Keratinocyte (primary cell): ENCODE data around the gene DLX6. TPM values are rescaled to one million over a fixed set of nuclear protein-coding genes. Genes with fewer than 3 reads are reported as not detected.

Experiments used
- DNase-seq: peaks from one replicate; pipeline ENCODE4 v3.0.0-alpha.2; 2011; ENCODE audit warnings: low read depth, missing footprints, low spot score
- FAIRE-seq: peaks from 2 replicates; lab custom pipeline; 2011; peaks lifted over from hg19 to GRCh38; lab: Jason Lieb, UNC
- H2AFZ ChIP-seq: 2 replicates; pipeline ENCODE4 v1.6.0; 2012; ENCODE audit warnings: low read length, control low read depth, inconsistent platforms; ENCODE audit not compliant: control insufficient read depth
- H3K27ac ChIP-seq: 2 replicates; pipeline ENCODE4 v1.5.1; 2011; ENCODE audit warnings: low read length; ENCODE audit not compliant: control insufficient read depth, insufficient read depth
- H3K27me3 ChIP-seq: 3 replicates; pipeline ENCODE4 v1.6.0; 2011; ENCODE audit warnings: low read length; ENCODE audit not compliant: control insufficient read depth, insufficient read depth; ENCODE audit errors: extremely low read depth
- H3K36me3 ChIP-seq, 2 experiments: 2 replicates in 1 of 2; 3 replicates in 1 of 2; pipeline ENCODE4 v1.5.1; 2011; ENCODE audit warnings: low read length in 2 of 2, mild to moderate bottlenecking in 1 of 2; ENCODE audit not compliant: control insufficient read depth in 2 of 2, insufficient read depth in 2 of 2; ENCODE audit errors: extremely low read depth in 1 of 2
- H3K4me1 ChIP-seq: 3 replicates; pipeline ENCODE4 v1.5.1; 2011; ENCODE audit warnings: low read length; ENCODE audit not compliant: control insufficient read depth, insufficient read depth; ENCODE audit errors: extremely low read depth
- H3K4me2 ChIP-seq: 3 replicates; pipeline ENCODE4 v1.6.0; 2011; ENCODE audit warnings: low read depth, low read length; ENCODE audit not compliant: control insufficient read depth, insufficient read depth; ENCODE audit errors: extremely low read depth
- H3K4me3 ChIP-seq, 3 experiments: fragments of 200-600 bp in 1 of 3; sonication (generic) in 1 of 3; 2 replicates in 2 of 3; 3 replicates in 1 of 3; pipeline ENCODE4 v1.5.1; 2011 to 2016; ENCODE audit warnings: low read length in 3 of 3, mild to moderate bottlenecking in 3 of 3, control low read depth in 2 of 3, inconsistent platforms in 1 of 3, low read depth in 1 of 3, mixed read lengths in 1 of 3, mixed run types in 1 of 3, moderate library complexity in 1 of 3; ENCODE audit not compliant: control insufficient read depth in 2 of 3, insufficient read depth in 2 of 3; ENCODE audit errors: extremely low read depth in 1 of 3
- H3K79me2 ChIP-seq: 2 replicates; pipeline ENCODE4 v1.6.0; 2012; ENCODE audit warnings: low read length; ENCODE audit not compliant: control insufficient read depth, insufficient read depth
- H3K9ac ChIP-seq: 3 replicates; pipeline ENCODE4 v1.6.0; 2011; ENCODE audit warnings: low read length; ENCODE audit not compliant: control insufficient read depth, insufficient read depth; ENCODE audit errors: extremely low read depth
- H3K9me1 ChIP-seq: 3 replicates; pipeline ENCODE4 v1.6.0; 2011; ENCODE audit warnings: low read length; ENCODE audit not compliant: control insufficient read depth, insufficient read depth; ENCODE audit errors: extremely low read depth
- H3K9me3 ChIP-seq: 2 replicates; pipeline ENCODE4 v1.5.1; 2012; ENCODE audit warnings: low read depth, low read length; ENCODE audit not compliant: control insufficient read depth
- H4K20me1 ChIP-seq: 3 replicates; pipeline ENCODE4 v1.6.0; 2011; ENCODE audit warnings: low read length; ENCODE audit not compliant: control insufficient read depth, insufficient read depth; ENCODE audit errors: extremely low read depth
- CTCF ChIP-seq, 3 experiments: IDR thresholded peaks in 1 of 3; conservative IDR thresholded peaks in 1 of 3; optimal IDR thresholded peaks in 1 of 3; 2 replicates in 2 of 3; 3 replicates in 1 of 3; pipeline versions ENCODE3 to v1.5.1; 2011; ENCODE audit warnings: low read length in 3 of 3, mild to moderate bottlenecking in 3 of 3, moderate library complexity in 2 of 3, control low read depth in 1 of 3, inconsistent platforms in 1 of 3; ENCODE audit not compliant: insufficient read depth in 2 of 3; ENCODE audit errors: extremely low read depth in 1 of 3
- EZH2 ChIP-seq: IDR thresholded peaks from one replicate; pipeline ENCODE4 v1.6.1; 2012; ENCODE audit warnings: inconsistent platforms, mild to moderate bottlenecking, low read length, moderate library complexity
- dilution Hi-C: fragments of 300-500 bp; cut with MboI; formaldehyde crosslinking; loops from one replicate; pipeline ENCODE4 v1.7.0; 2020; ENCODE audit warnings: low sequenced_read_pairs; ENCODE audit not compliant: extremely low pct_ligation_motif_present
- polyA plus RNA-seq, 5 experiments: library from polyadenylated mRNA; depleted of rRNA in 3 of 5; stranded (reverse) in 3 of 5; stranded (forward) in 1 of 5; unstranded in 1 of 5; fragments of >200 nt; gene quantifications; 1 replicate in 1 of 5; 2 replicates in 3 of 5; 3 replicates in 1 of 5; pipeline versions ENCODE4 v1.2.1 to v1.2.3, GENCODE V29; 2011 to 2012; ENCODE audit warnings: missing spikeins in 2 of 5, low read depth in 1 of 5, low replicate concordance in 1 of 5

The DLX6 gene
- polyA plus RNA-seq, 1 donor (not counting 4 experiments of a cell fraction or from before 2014, with no cell fraction given) = 0.05 TPM

GRCh38 chr7:97001656-97002554 lies 3.4 kb upstream of the DLX6 start:
- H3K36me3 ChIP-seq = no peaks in the 10 kb centered on the region
- H4K20me1 ChIP-seq = no peaks in the 10 kb centered on the region
- no peak overlapping the region for H2AFZ ChIP-seq
- H3K4me1 ChIP-seq = peaks cover 5% of the 10 kb centered on the region
- dilution Hi-C loops = no loop called here
- DNase-seq (no peak), FAIRE-seq (no peak)
- no peaks in the 10 kb centered on the region for H3K9me3 ChIP-seq
- TF ChIP-seq CTCF (optimal IDR thresholded peaks at IDR 0.05 in 1 of 3, IDR thresholded peaks at IDR 0.05 in 1 of 3, conservative IDR thresholded peaks at IDR 0.05 in 1 of 3; ENCODE audit: extremely low read depth in 1 of 3, insufficient read depth in 2 of 3, low read length in 3 of 3) (no peak), EZH2 (no peak)
- no peak overlapping the region for H3K9ac ChIP-seq
- peaks cover 90% of the 10 kb centered on the region for H3K27me3 ChIP-seq
- H3K4me3 ChIP-seq = no peak overlapping the region
- no peaks in the 10 kb centered on the region for H3K9me1 ChIP-seq
- H3K79me2 ChIP-seq = no peaks in the 10 kb centered on the region
- H3K4me2 ChIP-seq = no peak overlapping the region
- H3K27ac ChIP-seq = no peak overlapping the region

DNA sequence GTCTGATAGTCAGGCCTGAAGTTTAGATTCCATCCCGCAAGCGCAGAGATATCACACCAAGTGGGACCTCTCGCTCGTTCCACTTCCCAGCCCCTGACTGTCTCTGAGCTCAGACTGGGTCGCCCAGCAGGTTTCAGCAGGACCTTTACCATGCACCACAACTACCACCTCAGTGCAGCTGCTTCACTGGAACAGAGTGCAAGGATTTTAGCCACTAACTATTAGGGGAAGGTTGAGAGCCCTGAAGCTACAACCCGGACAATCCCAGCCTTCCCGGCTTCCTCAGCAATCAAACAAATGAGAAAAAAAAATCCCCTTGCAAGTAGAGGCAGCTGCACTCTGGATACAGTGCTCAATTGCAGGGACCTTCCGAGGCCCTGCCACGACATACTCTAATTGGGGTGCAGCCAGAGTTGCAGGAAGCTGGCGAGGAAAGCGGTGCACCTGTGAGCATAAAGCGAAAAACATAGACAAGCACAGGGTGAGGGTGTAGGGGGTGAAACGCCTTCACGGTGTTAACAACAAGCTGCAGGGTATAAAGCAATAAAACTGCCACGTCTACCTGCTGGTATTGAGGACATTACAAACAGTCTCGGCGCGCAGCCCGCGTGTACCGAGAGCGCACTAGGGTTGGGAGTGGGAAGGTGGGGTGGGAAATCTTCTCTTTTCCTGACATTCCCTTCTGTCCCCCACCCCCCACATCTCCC lies 2.6 kb upstream of the DLX6 start:
- no peak for FAIRE-seq
- Histone ChIP-seq H3K4me3 (no peak overlapping the region), H3K79me2 (no peaks in the 10 kb centered on the region), H3K9ac (no peak overlapping the region), H3K4me1 (peaks cover 5% of the 10 kb centered on the region), H4K20me1 (no peaks in the 10 kb centered on the region), H3K36me3 (no peaks in the 10 kb centered on the region), H3K4me2 (no peak overlapping the region), H3K9me3 (no peaks in the 10 kb centered on the region), H2AFZ (no peak overlapping the region), H3K9me1 (no peaks in the 10 kb centered on the region), H3K27ac (no peak overlapping the region), H3K27me3 (peaks cover 87% of the 10 kb centered on the region)
- no peak for DNase-seq
- dilution Hi-C loops = no loop called here
- TF ChIP-seq CTCF (optimal IDR thresholded peaks at IDR 0.05 in 1 of 3, IDR thresholded peaks at IDR 0.05 in 1 of 3, conservative IDR thresholded peaks at IDR 0.05 in 1 of 3; ENCODE audit: extremely low read depth in 1 of 3, insufficient read depth in 2 of 3, low read length in 3 of 3) = no peak
- TF ChIP-seq EZH2 = no peak
